Inflammatory macrophage treated with lipopolysaccharide for 1 hour (primary cell): ENCODE results near the gene TCF25.
A peak's percentile ranks its signal among the peaks of the same experiment; 100 is the strongest.
"Not testable (repeated sequence)": the region's sequence is repeated elsewhere in the genome, so short reads cannot be mapped to it uniquely, and the experiment has no call there.

ENCODE experiments used
- DNase-seq, 2 donors: peaks; one replicate each; pipeline ENCODE4 v3.0.0-alpha.2; 2020 to 2022

The TCF25 gene

GRCh38 chr16:89906140-89907025 is 33.0 kb downstream of the TCF25 start:
- DNase-seq, result no peak

- no peak for DNase-seq
Observed at GRCh38 chr16:89907055-89907814, 33.8 kb downstream of the TCF25 start.

- no peak for DNase-seq
Observed at GRCh38 chr16:89908236-89908635, 34.8 kb downstream of the TCF25 start.

GRCh38 chr16:89909777-89910716 is 36.7 kb downstream of the TCF25 start:
- DNase-seq, result peak; percentile 80 to 87

GRCh38 chr16:89910717-89911354 is 37.4 kb downstream of the TCF25 start:
- no peak for DNase-seq

- DNase-seq, result no peak
Observed at GRCh38 chr16:89911375-89911774, 38.0 kb downstream of the TCF25 start.

GRCh38 chr16:89912143-89912542 is 38.8 kb downstream of the TCF25 start:
- no peak for DNase-seq

GRCh38 chr16:89912627-89913026 is 39.2 kb downstream of the TCF25 start:
- DNase-seq, result no peak

- no peak for DNase-seq
Observed at GRCh38 chr16:89913408-89914387, 40.3 kb downstream of the TCF25 start.

GRCh38 chr16:89914642-89915285 is 41.4 kb downstream of the TCF25 start:
- DNase-seq, result not testable (repeated sequence)

GRCh38 chr16:89915303-89916232 is 42.2 kb downstream of the TCF25 start:
- no peak for DNase-seq

GRCh38 chr16:89917773-89918452 is 44.5 kb downstream of the TCF25 start:
- DNase-seq, result peak; percentile 45 to 72

- no peak for DNase-seq
Observed at GRCh38 chr16:89918453-89919347, 45.3 kb downstream of the TCF25 start, which contains the start of gene MC1R. MC1R (plus strand) TSS chr16:89918862; CDS start chr16:89919259, 397 bp downstream.

- DNase-seq, result no peak
Observed at GRCh38 chr16:89919535-89920406, 46.4 kb downstream of the TCF25 start.

- no peak for DNase-seq
Observed at GRCh38 chr16:89920723-89921122, 47.3 kb downstream of the TCF25 start.

GRCh38 chr16:89921131-89921701 is 47.8 kb downstream of the TCF25 start:
- DNase-seq, result no peak
